SKM-1 (cell line): ENCODE measurements around the gene YKT6.

Source experiments
- DNase-seq: peaks from one replicate; lab custom pipeline; 2025; ENCODE audit not compliant: unreplicated experiment; lab: John Stamatoyannopoulos, UW

The YKT6 gene

GRCh38 chr7:44257618-44258422 lies 57.0 kb downstream of the YKT6 start:
- DNase-seq, result peak; percentile 87

GRCh38 chr7:44258423-44258760 lies 57.6 kb downstream of the YKT6 start:
- DNase-seq, result no peak

- no peak for DNase-seq
Measured at GRCh38 chr7:44258865-44259546, 58.2 kb downstream of the YKT6 start.

- no peak for DNase-seq
Measured at GRCh38 chr7:44259547-44260457, 59.0 kb downstream of the YKT6 start.

GRCh38 chr7:44261240-44261639 lies 60.5 kb downstream of the YKT6 start:
- no peak for DNase-seq

DNA sequence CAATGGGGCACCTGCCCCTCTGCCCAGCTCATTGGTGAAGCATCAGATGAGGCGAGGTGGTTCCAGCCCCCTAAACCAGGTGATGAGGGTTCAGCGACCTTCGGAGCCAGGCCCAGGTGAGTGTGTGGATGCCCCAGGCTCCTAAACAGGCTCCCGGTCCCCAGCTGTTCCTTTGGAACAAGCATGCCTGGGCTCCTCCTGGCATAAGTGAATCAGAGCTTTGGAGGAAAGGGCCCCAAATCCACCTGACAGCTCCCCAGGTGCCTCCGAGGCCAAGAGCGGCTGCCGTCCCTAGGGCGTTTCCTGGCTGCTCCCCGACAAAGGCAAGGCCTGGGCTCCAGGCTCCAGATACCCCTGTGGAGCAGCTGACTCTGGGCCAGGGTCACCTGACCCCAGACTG lies 61.3 kb downstream of the YKT6 start:
- DNase-seq, result no peak

GRCh38 chr7:44263326-44264082 lies 62.7 kb downstream of the YKT6 start:
- DNase-seq, result no peak
